Fibroblast of skin of left quadriceps (primary cell): ENCODE measurements around the gene KCNT2.
A peak's percentile ranks its signal among the peaks of the same experiment; 100 is the strongest.

ENCODE experiments used
- DNase-seq, 2 experiments: peaks; one replicate each; pipeline ENCODE4 v3.0.0-alpha.2; 2013; ENCODE audit warnings: low read depth in 2 of 2

KCNT2 gene

GRCh38 chr1:196450143-196451095, 157.8 kb downstream of the KCNT2 start:
- DNase-seq, result no peak

DNA sequence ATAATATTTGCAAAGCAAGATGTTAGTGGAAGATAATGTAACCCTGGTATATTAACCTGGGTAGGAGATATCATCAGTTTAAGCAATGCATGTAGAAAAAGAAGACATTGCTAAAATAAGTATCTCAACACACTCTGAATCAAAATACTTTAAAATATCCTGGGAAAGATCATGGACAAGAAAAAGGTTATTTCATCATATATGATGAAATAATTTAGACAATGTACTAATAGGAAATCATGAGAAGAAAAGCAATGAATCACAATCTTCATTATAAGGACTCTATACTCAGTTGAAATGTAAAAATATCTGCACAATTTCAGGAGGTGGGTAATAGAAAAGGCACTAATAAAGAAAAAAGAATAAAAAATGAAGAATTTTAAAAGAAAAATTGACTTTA, 158.8 kb downstream of the KCNT2 start:
- DNase-seq, result no peak

GRCh38 chr1:196445775-196446174, 162.5 kb downstream of the KCNT2 start:
- DNase-seq, result no peak

- DNase-seq, result no peak
Observed at GRCh38 chr1:196444634-196445033, 163.6 kb downstream of the KCNT2 start.

GRCh38 chr1:196442366-196442765, 165.9 kb downstream of the KCNT2 start:
- DNase-seq, result no peak

- no peak for DNase-seq
Observed at GRCh38 chr1:196440711-196441110, 167.5 kb downstream of the KCNT2 start.

- no peak for DNase-seq
Observed at GRCh38 chr1:196438329-196438728, 169.9 kb downstream of the KCNT2 start.

DNA sequence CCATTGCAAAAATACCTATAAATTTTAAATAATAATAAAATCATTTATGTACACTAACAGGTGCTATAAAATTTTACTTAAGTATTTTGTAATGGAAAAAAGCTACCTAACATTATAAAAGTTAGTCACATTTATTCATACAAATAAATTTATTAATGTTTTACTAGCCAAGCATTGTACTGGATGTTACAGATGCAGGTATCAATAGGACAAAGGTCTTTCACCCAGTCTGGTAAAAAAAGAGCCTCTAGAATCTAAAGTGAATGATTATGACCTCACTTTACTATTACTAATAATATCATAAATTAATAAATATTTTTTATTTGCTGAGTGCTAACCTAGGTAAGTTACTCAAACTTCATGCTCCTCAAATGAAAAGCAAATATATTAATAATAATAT, 170.6 kb downstream of the KCNT2 start:
- no peak for DNase-seq

- DNase-seq, result no peak
Observed at GRCh38 chr1:196433000-196433399, 175.2 kb downstream of the KCNT2 start.

- DNase-seq, result no peak
Observed at GRCh38 chr1:196427976-196428734, 180.1 kb downstream of the KCNT2 start.

GRCh38 chr1:196425513-196425912, 182.7 kb downstream of the KCNT2 start:
- DNase-seq, result no peak

- no peak for DNase-seq
Observed at GRCh38 chr1:196423612-196424011, 184.6 kb downstream of the KCNT2 start.

- DNase-seq, result no peak
Observed at GRCh38 chr1:196418772-196419171, 189.5 kb downstream of the KCNT2 start.

- no peak for DNase-seq
Observed at GRCh38 chr1:196415978-196416377, 192.3 kb downstream of the KCNT2 start.

GRCh38 chr1:196412326-196412725, 195.9 kb downstream of the KCNT2 start:
- DNase-seq, result no peak

- DNase-seq, result no peak
Observed at GRCh38 chr1:196410768-196411167, 197.5 kb downstream of the KCNT2 start.

DNA sequence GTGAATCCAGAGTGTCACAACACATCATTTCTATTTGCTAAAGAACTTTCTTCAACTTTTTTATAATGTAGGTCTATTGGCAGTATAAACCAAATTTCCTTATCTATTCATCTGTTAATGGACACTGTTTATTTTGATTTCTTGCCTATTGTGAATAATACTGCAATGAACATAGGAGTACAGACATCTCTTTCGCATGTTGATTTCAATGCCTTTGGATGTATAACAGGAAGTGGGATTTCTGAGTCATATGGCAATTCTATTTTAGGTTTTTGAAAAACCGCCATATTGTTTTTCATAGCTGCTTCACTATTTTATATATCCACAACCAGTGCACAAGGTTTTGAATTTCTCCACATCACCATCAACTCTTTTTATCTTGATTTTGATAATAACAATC, 198.7 kb downstream of the KCNT2 start:
- no peak for DNase-seq

- DNase-seq, result peak in 1 of 2 experiments; percentile 10
Observed at GRCh38 chr1:196407358-196408051, 200.7 kb downstream of the KCNT2 start.

DNA sequence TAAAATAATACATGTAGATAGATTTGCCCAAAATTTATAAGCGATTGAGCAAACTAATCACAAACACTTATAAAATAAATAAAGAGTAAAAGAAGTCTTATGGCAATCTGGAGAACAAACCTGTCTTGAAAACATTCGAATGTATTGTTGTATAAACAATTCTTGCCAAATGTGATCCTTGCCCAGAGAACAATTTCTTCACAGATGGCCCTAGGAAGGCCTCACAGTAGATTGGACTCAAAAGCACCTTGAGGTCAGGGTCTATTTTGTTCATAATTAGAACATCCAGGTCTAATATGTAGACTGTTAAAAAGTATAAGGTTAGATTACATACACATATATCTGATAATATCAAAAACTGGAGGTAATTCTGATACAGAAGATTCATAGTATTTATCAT, 202.4 kb downstream of the KCNT2 start:
- no peak for DNase-seq

GRCh38 chr1:196403803-196404690, 204.2 kb downstream of the KCNT2 start:
- DNase-seq, result no peak

GRCh38 chr1:196401891-196402290, 206.3 kb downstream of the KCNT2 start:
- no peak for DNase-seq
